GOT3 (cell line): ENCODE results near the gene MNS1.
"Not testable (repeated sequence)": the region's sequence is repeated elsewhere in the genome, so short reads cannot be mapped to it uniquely, and the experiment has no call there.

Source experiments
- DNase-seq: peaks from one replicate; lab custom pipeline; 2025; ENCODE audit warnings: mixed read lengths; lab: John Stamatoyannopoulos, UW

MNS1 gene

DNA sequence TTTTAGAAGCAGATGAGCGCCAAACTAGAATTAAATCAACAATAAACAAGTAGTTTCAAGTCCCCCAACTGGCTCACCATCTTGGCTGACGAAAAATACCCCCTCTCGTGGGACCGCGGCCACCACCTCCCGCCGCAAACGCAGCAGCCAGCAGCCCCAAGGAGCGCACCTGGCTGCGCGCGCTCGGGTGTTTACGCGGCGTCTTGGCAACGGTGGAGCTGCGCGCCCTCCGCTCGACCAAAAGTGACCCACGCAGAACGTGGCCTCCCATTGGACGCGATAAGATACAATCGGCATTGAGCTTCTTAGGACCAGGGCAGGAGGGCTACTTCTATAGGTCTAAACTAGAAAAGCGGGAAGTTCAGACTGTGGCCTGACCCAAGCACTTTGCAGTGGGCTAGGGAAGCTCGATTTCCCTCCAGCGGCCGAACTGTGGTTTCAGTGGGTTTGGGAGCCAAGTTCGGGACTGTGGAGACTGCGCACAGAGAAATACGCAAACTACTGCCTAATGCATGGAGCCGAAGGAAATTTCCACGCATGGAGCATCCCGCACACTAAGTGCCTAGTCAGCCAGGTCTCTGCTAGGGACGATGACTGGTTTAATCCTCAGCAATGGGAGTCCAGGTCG, at the start of gene MNS1:
MNS1 (minus strand) TSS at position 245 of the 628 bp plus-strand sequence; CDS start at position 80, 165 bp downstream.
- DNase-seq = peak; percentile 59

DNA sequence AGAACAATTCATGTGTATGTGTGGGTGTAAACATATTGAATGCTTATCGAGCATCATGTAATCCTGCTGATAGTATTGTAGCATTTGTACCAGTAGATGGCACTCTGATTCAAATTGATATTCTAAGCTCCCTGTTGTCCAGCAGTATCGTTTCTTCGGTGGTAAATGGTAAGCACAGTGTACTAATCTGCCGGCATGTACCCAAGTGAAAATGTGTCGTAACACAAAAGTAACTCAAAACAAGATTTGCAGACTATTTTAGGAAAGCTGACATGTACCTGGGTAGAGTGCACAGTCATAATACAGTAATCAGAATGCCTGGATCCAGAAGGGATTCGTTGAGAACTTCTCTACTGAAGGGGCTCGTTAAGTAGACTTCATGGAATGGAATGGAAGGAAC, 31.7 kb upstream of the MNS1 start:
- no peak for DNase-seq

DNA sequence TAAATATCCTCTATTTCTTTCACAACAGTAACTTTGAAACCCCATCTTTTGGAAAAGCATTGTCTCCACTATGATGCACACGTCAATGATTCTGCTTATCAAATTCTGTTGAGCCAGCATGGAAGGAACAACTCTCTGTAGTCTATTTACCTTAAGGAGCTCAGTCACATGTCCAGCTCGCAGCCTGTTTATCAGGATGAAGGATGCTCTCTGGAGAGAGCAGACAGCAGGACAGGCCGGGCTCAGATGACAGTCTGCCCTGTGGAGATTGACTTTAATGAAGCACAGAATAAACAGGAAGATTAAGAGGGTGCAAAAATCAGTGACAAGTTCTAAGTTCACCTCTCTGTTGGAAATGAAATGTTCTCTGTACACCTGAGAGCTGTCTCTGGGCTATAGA, 30.6 kb upstream of the MNS1 start:
- no peak for DNase-seq

DNA sequence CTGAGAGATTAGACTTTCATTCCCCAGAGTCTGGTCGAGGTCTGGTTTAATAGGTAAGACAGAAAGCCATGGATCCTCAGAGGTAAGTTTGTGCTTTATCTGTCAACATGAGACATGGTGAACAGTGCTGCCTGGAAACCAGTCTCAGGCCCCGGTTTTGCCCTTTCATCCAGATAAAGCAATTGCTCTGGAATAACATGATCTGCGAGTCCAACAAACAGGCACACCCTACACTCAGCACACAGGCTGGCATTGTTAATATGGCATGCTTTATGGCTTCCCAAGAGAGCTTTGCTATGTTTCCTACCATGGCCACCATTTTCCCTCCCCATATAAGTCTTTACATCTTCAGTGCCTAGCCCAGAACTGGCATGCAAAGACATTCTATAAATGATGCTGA, 30.1 kb upstream of the MNS1 start:
- DNase-seq = no peak

GRCh38 chr15:56492791-56493555, 28.0 kb upstream of the MNS1 start:
- DNase-seq = no peak

DNA sequence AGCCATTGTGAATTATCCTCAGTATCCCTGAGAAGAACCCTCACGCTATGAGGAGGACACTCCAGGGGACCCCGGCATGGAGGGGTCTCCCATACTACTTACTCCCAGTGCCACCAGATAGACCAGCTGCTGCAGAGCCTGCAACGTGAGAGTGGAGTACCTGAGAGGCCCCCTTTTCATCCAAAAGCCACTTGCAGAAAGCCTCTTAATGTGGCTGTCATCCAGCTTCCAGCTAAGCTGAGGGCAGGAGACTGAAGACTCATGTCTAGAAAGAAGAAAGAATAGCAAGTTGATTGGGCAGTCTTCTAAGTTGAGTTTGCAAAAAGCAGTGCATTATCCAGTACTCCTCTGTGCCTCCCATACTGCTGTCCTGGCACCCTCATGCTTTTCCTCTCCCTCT, 27.3 kb upstream of the MNS1 start:
- DNase-seq = no peak

DNA sequence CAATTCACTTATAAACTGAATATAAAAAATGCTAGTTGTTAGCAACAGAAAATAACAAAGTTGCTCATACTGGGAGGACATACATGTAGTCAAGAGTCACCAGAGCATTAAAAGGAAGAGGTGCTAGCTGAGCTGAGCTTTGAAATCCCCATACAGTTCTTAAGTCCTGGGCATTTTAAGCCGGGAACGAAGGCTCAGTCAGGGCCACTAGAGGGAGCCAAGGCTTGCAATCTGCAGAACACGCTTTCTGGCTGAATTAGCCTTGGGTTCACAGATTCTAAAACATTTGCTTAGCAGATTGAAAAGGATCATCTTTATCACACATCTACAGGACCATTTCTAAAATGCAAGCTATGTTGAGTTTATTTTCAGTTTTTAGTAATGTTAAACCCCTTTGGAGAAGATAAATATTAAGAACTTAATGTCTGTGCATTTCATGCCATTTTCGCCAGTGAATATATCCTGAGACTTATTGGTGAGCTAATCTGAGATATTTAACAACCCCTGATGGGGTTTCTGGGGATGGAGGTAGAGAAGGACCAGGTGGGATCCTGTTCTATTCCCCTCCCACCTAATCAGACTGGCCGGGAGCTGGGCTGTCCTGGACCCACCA, 26.3 kb upstream of the MNS1 start:
- peak; percentile 1 for DNase-seq

- no peak for DNase-seq
These were observed 25.5 kb upstream of the MNS1 start for GRCh38 chr15:56490461-56490860.

DNA sequence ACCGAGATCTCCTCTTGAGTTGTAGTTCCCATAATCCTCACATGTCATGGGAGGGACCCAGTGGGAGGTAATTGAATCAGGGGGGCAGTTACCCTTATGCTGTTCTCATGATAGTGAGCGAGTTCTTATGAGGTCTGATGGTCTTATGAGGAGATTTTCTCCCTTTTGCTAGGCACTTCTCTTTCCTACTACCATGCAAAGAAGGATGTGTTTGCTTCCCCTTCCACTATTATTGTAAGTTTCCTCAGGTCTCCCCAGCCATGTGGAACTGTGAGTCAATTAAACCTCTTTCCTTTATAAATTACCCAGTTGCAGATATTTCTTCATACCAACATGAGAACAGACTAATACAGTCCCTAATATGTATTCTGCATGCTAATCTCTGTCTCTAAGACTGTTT, 21.3 kb upstream of the MNS1 start:
- DNase-seq = not testable (repeated sequence)

DNA sequence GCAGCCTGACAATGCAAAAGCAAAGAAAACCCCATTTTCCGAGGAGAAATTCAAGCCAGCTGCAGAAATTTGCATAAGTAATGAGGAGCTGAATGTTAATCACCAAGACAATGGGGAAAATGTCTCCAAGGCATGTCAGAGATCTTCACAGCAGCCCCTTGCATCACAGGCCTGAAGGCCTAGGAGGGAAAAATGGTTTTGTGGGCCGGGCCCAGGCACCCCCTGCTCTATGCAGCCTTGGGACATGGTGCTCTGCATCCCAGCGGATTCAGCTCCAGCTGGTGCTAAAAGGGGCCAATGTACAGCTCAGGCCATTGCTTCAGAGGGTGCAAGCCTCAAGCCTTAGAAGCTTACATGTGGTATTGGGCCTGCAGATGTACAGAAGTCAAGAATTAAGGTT, 20.5 kb upstream of the MNS1 start:
- not testable (repeated sequence) for DNase-seq

DNA sequence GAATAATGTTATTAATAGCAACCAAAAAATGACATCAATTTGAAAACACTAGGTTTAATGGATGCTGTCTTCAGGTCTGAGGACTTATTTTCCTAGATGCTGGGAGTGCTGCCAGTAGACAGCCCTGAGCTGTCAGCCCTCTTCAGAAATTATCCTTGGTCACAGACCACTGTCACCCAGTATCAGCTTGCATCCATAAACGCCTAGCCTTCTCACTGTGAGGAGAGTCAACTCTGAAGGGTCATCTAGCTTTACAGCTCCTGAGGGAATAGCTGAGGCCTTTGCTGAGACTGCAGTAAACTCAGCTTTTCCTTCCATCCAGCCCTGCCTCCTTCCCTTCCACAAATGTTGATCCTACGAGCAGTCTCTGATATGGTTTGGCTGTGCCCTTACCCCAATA, 19.4 kb upstream of the MNS1 start:
- no peak for DNase-seq

DNA sequence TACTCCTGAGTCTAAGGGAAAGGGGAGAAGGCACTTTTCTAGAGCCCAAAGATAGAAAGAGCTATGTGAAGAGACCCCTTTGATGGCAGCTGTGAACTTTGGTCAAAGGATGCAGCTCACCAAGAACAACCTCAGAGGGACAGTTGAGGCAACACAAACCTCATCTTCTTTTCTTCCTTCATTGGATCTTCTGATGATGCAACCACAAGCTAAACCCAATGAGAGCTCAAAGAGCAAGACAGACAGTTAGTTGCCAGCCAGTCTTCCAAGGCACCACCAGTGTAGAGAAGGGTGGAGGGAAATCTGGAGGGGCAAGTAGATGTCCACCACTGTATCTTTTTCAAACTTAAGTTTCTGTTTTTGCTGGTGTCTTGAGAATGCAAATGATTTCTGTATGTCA, 10.4 kb upstream of the MNS1 start:
- DNase-seq = no peak

- no peak for DNase-seq
These were observed 8.1 kb upstream of the MNS1 start for GRCh38 chr15:56473017-56473416.

- DNase-seq = no peak
These were observed 7.3 kb upstream of the MNS1 start for GRCh38 chr15:56472278-56472677.

GRCh38 chr15:56471440-56472069, 6.6 kb upstream of the MNS1 start:
- no peak for DNase-seq

GRCh38 chr15:56469483-56469882, 4.5 kb upstream of the MNS1 start:
- no peak for DNase-seq

- DNase-seq = no peak
These were observed 3.5 kb upstream of the MNS1 start for GRCh38 chr15:56468401-56468800.

GRCh38 chr15:56467616-56468015, 2.7 kb upstream of the MNS1 start:
- no peak for DNase-seq

GRCh38 chr15:56460947-56461346, 4.0 kb downstream of the MNS1 start:
- no peak for DNase-seq

- no peak for DNase-seq
These were observed 4.9 kb downstream of the MNS1 start for GRCh38 chr15:56460071-56460470.

DNA sequence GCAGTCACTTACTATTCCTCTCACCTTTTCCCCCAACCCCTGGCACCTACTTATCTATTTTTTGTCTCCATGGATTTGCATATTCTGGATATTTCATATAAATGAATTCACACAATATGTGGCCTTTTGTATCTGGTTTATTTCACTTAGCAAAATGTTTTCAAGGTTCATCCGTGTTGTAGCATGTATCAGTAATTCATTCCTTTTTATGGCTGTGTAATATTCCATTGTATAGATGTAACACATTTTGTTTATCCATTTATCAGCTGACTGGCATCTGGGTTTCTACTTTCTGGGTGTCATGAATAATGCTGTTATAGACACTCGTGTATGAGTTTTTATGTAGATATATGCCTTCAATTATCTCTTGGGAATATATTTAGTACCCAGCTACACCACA, 5.8 kb downstream of the MNS1 start:
- no peak for DNase-seq

DNA sequence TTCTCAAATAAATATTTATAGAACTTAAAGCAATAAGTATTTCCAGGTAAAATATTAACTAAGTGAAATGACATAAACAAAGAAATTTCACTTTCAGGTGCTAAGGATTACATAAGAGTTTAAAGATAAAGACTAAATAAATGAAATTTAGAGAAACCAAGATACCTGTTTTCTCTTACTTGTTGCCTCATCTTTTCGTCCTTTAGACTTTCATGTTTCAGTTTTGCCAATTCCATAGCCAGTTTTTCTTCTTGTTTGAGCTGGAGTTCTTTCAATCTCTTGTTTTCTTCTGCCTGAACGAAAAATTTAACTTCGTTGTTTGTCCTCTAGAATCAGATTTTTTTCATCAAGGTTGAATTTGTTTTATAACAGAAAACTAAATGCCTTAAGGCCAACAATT, 8.7 kb downstream of the MNS1 start:
- no peak for DNase-seq

GRCh38 chr15:56454836-56455235, 10.1 kb downstream of the MNS1 start:
- DNase-seq = no peak
